ENCODE results near the gene CEMP1.

Gene CEMP1

GRCh38 chr16:2520784-2521531 is 10.2 kb downstream of the CEMP1 start:
- peak; percentile 66 for DNase-seq (ENCODE audit: insufficient read length, low spot score)
- no peak for FAIRE-seq

- peak; percentile 63 for FAIRE-seq
- DNase-seq (ENCODE audit: insufficient read length, low spot score) = peak; percentile 99
Measured at GRCh38 chr16:2520097-2520783, 11.0 kb downstream of the CEMP1 start, which contains the start of gene AMDHD2. TSS of gene AMDHD2 (plus strand) at chr16:2520371. CDS start at chr16:2520459, 88 bp downstream.

GRCh38 chr16:2519711-2520080 is 11.5 kb downstream of the CEMP1 start:
- DNase-seq (ENCODE audit: insufficient read length, low spot score) (no peak), FAIRE-seq (no peak)

GRCh38 chr16:2518823-2519710 is 12.1 kb downstream of the CEMP1 start:
- DNase-seq (ENCODE audit: insufficient read length, low spot score) (no peak), FAIRE-seq (no peak)

GRCh38 chr16:2517954-2518605 is 13.1 kb downstream of the CEMP1 start:
- FAIRE-seq = no peak
- no peak for DNase-seq (ENCODE audit: insufficient read length, low spot score)

- FAIRE-seq = no peak
Measured at GRCh38 chr16:2516391-2517240, 14.6 kb downstream of the CEMP1 start.

GRCh38 chr16:2515180-2515851 is 15.9 kb downstream of the CEMP1 start:
- DNase-seq (ENCODE audit: insufficient read length, low spot score) (no peak), FAIRE-seq (no peak)

More at GRCh38 chr16:2516391-2517240, 14.6 kb downstream of the CEMP1 start:
- DNase-seq (ENCODE audit: insufficient read length, low spot score) = no peak

- DNase-seq (ENCODE audit: insufficient read length, low spot score) (no peak), FAIRE-seq (no peak)
Measured at GRCh38 chr16:2514333-2515179, 16.7 kb downstream of the CEMP1 start.

GRCh38 chr16:2513405-2514332 is 17.5 kb downstream of the CEMP1 start, which contains the start of gene ATP6V0C:
TSS of gene ATP6V0C (plus strand) at chr16:2513952. CDS start at chr16:2514104, 152 bp downstream.
- peak; percentile 88 for FAIRE-seq
- DNase-seq (ENCODE audit: insufficient read length, low spot score) = peak; percentile 95

- no peak for DNase-seq (ENCODE audit: insufficient read length, low spot score)
- FAIRE-seq = no peak
Measured at GRCh38 chr16:2512735-2513404, 18.3 kb downstream of the CEMP1 start.

- DNase-seq (ENCODE audit: insufficient read length, low spot score) = no peak
- no peak for FAIRE-seq
Measured at GRCh38 chr16:2511996-2512734, 19.0 kb downstream of the CEMP1 start.

GRCh38 chr16:2511128-2511800 is 19.9 kb downstream of the CEMP1 start:
- FAIRE-seq = no peak
- DNase-seq (ENCODE audit: insufficient read length, low spot score) = no peak

- DNase-seq (ENCODE audit: insufficient read length, low spot score) = no peak
- no peak for FAIRE-seq
Measured at GRCh38 chr16:2508722-2509400, 22.3 kb downstream of the CEMP1 start.

GRCh38 chr16:2507665-2508064 is 23.5 kb downstream of the CEMP1 start:
- FAIRE-seq = no peak
- DNase-seq (ENCODE audit: insufficient read length, low spot score) = no peak
